K562 treated with DMSO at 1 percent for 4 hours (cell line): ENCODE measurements around the gene ORMDL2. TPM values are rescaled to one million over a fixed set of nuclear protein-coding genes. Genes with fewer than 3 reads are reported as not detected.

Experiments used
- total RNA-seq: library from RNA; unstranded; fragments of 300-600 nt; gene quantifications from 2 replicates; pipeline ENCODE4 v1.2.3, GENCODE V29; 2022; ENCODE audit not compliant: insufficient read depth

The ORMDL2 gene
- 9.1 and 13.5 TPM in 2 replicates for total RNA-seq

GRCh38 chr12:55817345-55818139 is at the start of gene ORMDL2, which contains the start of gene SARNP:
TSS of gene ORMDL2 (plus strand) at chr12:55818041. CDS start at chr12:55819000, 959 bp downstream.
TSS of gene SARNP (minus strand) at chr12:55817724. CDS start at chr12:55817701, 23 bp downstream.

GRCh38 chr12:55842681-55843429 is 25.0 kb downstream of the ORMDL2 start, which contains the start of gene MMP19:
TSS of gene MMP19 (minus strand) at chr12:55842936. CDS start at chr12:55842830, 106 bp downstream.

Other genes starting within 250 kb of the ORMDL2 start
- not detected in 2 replicates for gene OR2AP1, start 245.6 kb upstream of the ORMDL2 start, total RNA-seq
- gene OR10P1, start 181.1 kb upstream of the ORMDL2 start, total RNA-seq, result not detected in 2 replicates
- gene ITGA7, start 110.1 kb upstream of the ORMDL2 start, total RNA-seq, result 0.65 and 1.3 TPM in 2 replicates
- gene BLOC1S1, start 102.0 kb upstream of the ORMDL2 start, total RNA-seq, result 54.8 and 73.4 TPM in 2 replicates
- gene RDH5, start 97.6 kb upstream of the ORMDL2 start, total RNA-seq, result 1.5 TPM in 1 of 2 replicates, not detected in the other
- gene CD63, start 89.0 kb upstream of the ORMDL2 start, total RNA-seq, result 1,114 and 1,204 TPM in 2 replicates
- gene GDF11, start 74.9 kb upstream of the ORMDL2 start, total RNA-seq, result 7.7 and 11.9 TPM in 2 replicates
- 85.8 and 102 TPM in 2 replicates for gene SARNP, start 317 bp upstream of the ORMDL2 start, total RNA-seq
- gene DNAJC14, start 11.5 kb downstream of the ORMDL2 start, total RNA-seq, result 9.9 and 12.9 TPM in 2 replicates
- gene MMP19, start 24.9 kb downstream of the ORMDL2 start, total RNA-seq, result 0.93 and 1.1 TPM in 2 replicates
- gene PYM1, start 109.9 kb downstream of the ORMDL2 start, total RNA-seq, result 29.5 and 32.9 TPM in 2 replicates
- 8.3 and 12.0 TPM in 2 replicates for gene DGKA, start 113.1 kb downstream of the ORMDL2 start, total RNA-seq
- gene PMEL, start 148.0 kb downstream of the ORMDL2 start, total RNA-seq, result 3.4 and 4.0 TPM in 2 replicates
- gene CDK2, start 148.8 kb downstream of the ORMDL2 start, total RNA-seq, result 80.9 and 130 TPM in 2 replicates
- 25.8 and 33.8 TPM in 2 replicates for gene RAB5B, start 156.0 kb downstream of the ORMDL2 start, total RNA-seq
- gene SUOX, start 179.2 kb downstream of the ORMDL2 start, total RNA-seq, result 13.9 and 18.6 TPM in 2 replicates
- 11.4 and 12.3 TPM in 2 replicates for gene IKZF4, start 203.0 kb downstream of the ORMDL2 start, total RNA-seq
- 352 and 360 TPM in 2 replicates for gene RPS26, start 223.9 kb downstream of the ORMDL2 start, total RNA-seq